Liver (tissue), 9 donors: ENCODE data around the gene PIEZO2. TPM values are rescaled to one million over a fixed set of nuclear protein-coding genes. Genes with fewer than 3 reads are reported as not detected.
A peak's percentile ranks its signal among the peaks of the same experiment; 100 is the strongest.

Source experiments
- DNase-seq: peaks from one replicate; pipeline ENCODE4 v3.0.0-alpha.2; 2017; ENCODE audit warnings: low spot score
- H3K27ac ChIP-seq, 2 donors: one replicate each; pipeline ENCODE4 v1.7.0; 2013; ENCODE audit warnings: inconsistent platforms in 2 of 2, low read length in 2 of 2, control low read depth in 1 of 2, low read depth in 1 of 2, mild to moderate bottlenecking in 1 of 2
- H3K27me3 ChIP-seq, 4 donors: one replicate each; pipeline versions ENCODE4 v1.6.1 to v1.7.0; 2013; ENCODE audit warnings: low read length in 3 of 4, inconsistent platforms in 1 of 4, mild to moderate bottlenecking in 1 of 4, moderate library complexity in 1 of 4; ENCODE audit not compliant: control insufficient read depth in 4 of 4, insufficient read depth in 4 of 4
- H3K36me3 ChIP-seq, 4 donors: one replicate each; pipeline versions ENCODE4 v1.6.1 to v1.7.0; 2013; ENCODE audit warnings: low read length in 3 of 4, mild to moderate bottlenecking in 3 of 4, low read depth in 1 of 4, moderate library complexity in 1 of 4; ENCODE audit not compliant: control insufficient read depth in 4 of 4, insufficient read depth in 3 of 4
- H3K4me1 ChIP-seq, 4 donors: one replicate each; pipeline versions ENCODE4 v1.6.1 to v1.7.0; 2013; ENCODE audit warnings: low read length in 3 of 4, mild to moderate bottlenecking in 3 of 4, moderate library complexity in 1 of 4; ENCODE audit not compliant: control insufficient read depth in 4 of 4, insufficient read depth in 4 of 4
- H3K4me3 ChIP-seq, 3 donors: one replicate each; pipeline versions ENCODE4 v1.6.1 to v1.7.0; 2013; ENCODE audit warnings: low read length in 3 of 3, control low read depth in 1 of 3, low read depth in 1 of 3, mild to moderate bottlenecking in 1 of 3
- H3K9ac ChIP-seq, 2 donors: one replicate each; pipeline ENCODE4 v1.7.0; 2013; ENCODE audit warnings: low read length in 2 of 2, mild to moderate bottlenecking in 2 of 2, moderate library complexity in 2 of 2, control low read depth in 1 of 2, low read depth in 1 of 2
- H3K9me3 ChIP-seq, 4 donors: one replicate each; pipeline versions ENCODE4 v1.6.1 to v1.7.0; 2013; ENCODE audit warnings: low read length in 3 of 4; ENCODE audit not compliant: control insufficient read depth in 4 of 4
- ATF3 ChIP-seq: IDR thresholded peaks from 2 replicates; pipeline ENCODE4 v1.6.1; 2016; ENCODE audit warnings: antibody characterized with exemption
- CTCF ChIP-seq: fragments of 150-350 bp; IDR thresholded peaks from 2 replicates; pipeline ENCODE4 v1.5.1; 2017; ENCODE audit warnings: improper control_type of control experiment, low read depth, low read length; ENCODE audit not compliant: missing input control
- EGR1 ChIP-seq, 2 donors: IDR thresholded peaks; 2 replicates each; pipeline ENCODE4 v1.6.1; 2016 to 2018; ENCODE audit warnings: antibody characterized with exemption in 2 of 2, low read depth in 2 of 2
- FOXA1 ChIP-seq: IDR thresholded peaks from 2 replicates; pipeline ENCODE4 v1.6.1; 2016; ENCODE audit warnings: antibody characterized with exemption
- FOXA2 ChIP-seq: IDR thresholded peaks from 2 replicates; pipeline ENCODE4 v1.6.1; 2016; ENCODE audit warnings: antibody characterized with exemption
- GABPA ChIP-seq, 2 donors: IDR thresholded peaks in 1 of 2; conservative IDR thresholded peaks in 1 of 2; 2 replicates each; pipeline ENCODE4 v1.6.1; 2016; ENCODE audit warnings: antibody characterized with exemption in 2 of 2, mild to moderate bottlenecking in 1 of 2, moderate library complexity in 1 of 2
- HNF4A ChIP-seq, 2 donors: conservative IDR thresholded peaks; 2 replicates each; pipeline ENCODE4 v1.6.1; 2016; ENCODE audit warnings: antibody characterized with exemption in 2 of 2, mild to moderate bottlenecking in 2 of 2
- HNF4G ChIP-seq: IDR thresholded peaks from 2 replicates; pipeline ENCODE4 v1.6.1; 2016; ENCODE audit warnings: antibody characterized with exemption
- JUND ChIP-seq, 2 donors: IDR thresholded peaks; 2 replicates each; pipeline ENCODE4 v1.6.1; 2016; ENCODE audit warnings: antibody characterized with exemption in 2 of 2
- NR2F2 ChIP-seq: IDR thresholded peaks from 2 replicates; pipeline ENCODE4 v1.6.1; 2016; ENCODE audit warnings: antibody characterized with exemption
- RAD21 ChIP-seq, 2 donors: IDR thresholded peaks; 2 replicates each; pipeline ENCODE4 v1.6.1; 2016; ENCODE audit warnings: antibody characterized with exemption in 2 of 2, mild to moderate bottlenecking in 2 of 2
- RXRA ChIP-seq, 2 donors: IDR thresholded peaks; 2 replicates each; pipeline ENCODE4 v1.6.1; 2017 to 2018; ENCODE audit warnings: antibody characterized with exemption in 2 of 2, mild to moderate bottlenecking in 1 of 2
- SP1 ChIP-seq: IDR thresholded peaks from 2 replicates; pipeline ENCODE4 v1.6.1; 2018; ENCODE audit warnings: antibody characterized with exemption, mild to moderate bottlenecking
- TAF1 ChIP-seq: conservative IDR thresholded peaks from 2 replicates; pipeline ENCODE4 v1.6.1; 2016; ENCODE audit warnings: antibody characterized with exemption, mild to moderate bottlenecking
- YY1 ChIP-seq: IDR thresholded peaks from 2 replicates; pipeline ENCODE4 v1.6.1; 2016; ENCODE audit warnings: antibody characterized with exemption, mild to moderate bottlenecking
- ZBTB33 ChIP-seq: IDR thresholded peaks from 2 replicates; pipeline ENCODE4 v1.6.1; 2016; ENCODE audit warnings: antibody characterized with exemption
- WGBS: extraction: QIAGEN DNeasy Blood & Tissue Kit; methylation state at CpG from one replicate; pipeline ENCODE4 v1.1.7; 2013; 5-methylcytosine and 5-hydroxymethylcytosine counted together
- polyA plus RNA-seq, 2 donors: library from polyadenylated mRNA; stranded (reverse) in 1 of 2; unstranded in 1 of 2; fragments of 200-250 nt in 1 of 2; fragments of >200 nt in 1 of 2; fragmentation: Nextera tagmentation in 1 of 2; extraction: Ambion mirVana in 1 of 2; gene quantifications; one replicate each; pipeline versions ENCODE4 v1.2.1 to v1.2.3, GENCODE V29; 2013 to 2015
- total RNA-seq, 2 donors: library from RNA; depleted of rRNA; stranded (reverse); fragments of >200 nt; gene quantifications; one replicate each; pipeline ENCODE4 v1.2.3, GENCODE V29; 2014
- TF ChIP-seq, protein P1 (sequence below): IDR thresholded peaks from 2 replicates; pipeline ENCODE4 v1.6.1; 2016; ENCODE audit warnings: antibody characterized with exemption, mild to moderate bottlenecking
- TF ChIP-seq, protein P2 (sequence below): IDR thresholded peaks from 2 replicates; pipeline ENCODE4 v1.6.1; 2016; ENCODE audit warnings: antibody characterized with exemption
- donor health status: healthy.
- donor health status: healthy.
- donor health status: healthy.
- donor health status: healthy.
- donor health status: healthy.

PIEZO2 gene
- total and polyA plus RNA-seq, 4 donors = 1.1 to 12.3 (median 4.8) TPM

GRCh38 chr18:11029021-11029420 is 120.3 kb downstream of the PIEZO2 start:
- peaks cover 0 to 6% (median 5%) of the 10 kb centered on the region in 4 donors for H3K4me1 ChIP-seq
- no peaks in the 10 kb centered on the region for H3K36me3 ChIP-seq
- no peaks in the 10 kb centered on the region for H3K9me3 ChIP-seq
- no peaks in the 10 kb centered on the region for H3K27me3 ChIP-seq
- DNase-seq = no peak
- WGBS = 63% methylated on average over 6 of the region's 6 CpGs
- peak overlapping the region; percentile 46 to 50 for H3K27ac ChIP-seq
- no peak overlapping the region for H3K9ac ChIP-seq
- no peak overlapping the region for H3K4me3 ChIP-seq
- TF ChIP-seq SP1 (peak; percentile 53), FOXA1 (no peak), YY1 (peak; percentile 33), RXRA (IDR thresholded peaks at IDR 0.05) (peak in 1 of 2 donors; percentile 51), ATF3 (no peak), CTCF (no peak), HNF4A (conservative IDR thresholded peaks at IDR 0.05) (peak; percentile 29 to 45), HNF4G (no peak), ZBTB33 (no peak), NR2F2 (no peak), EGR1 (IDR thresholded peaks at IDR 0.05; ENCODE audit: low read depth in 2 of 2) (no peak), JUND (IDR thresholded peaks at IDR 0.05) (no peak), FOXA2 (no peak), TAF1 (no peak), RAD21 (IDR thresholded peaks at IDR 0.05) (peak; percentile 16 to 33), GABPA (IDR thresholded peaks at IDR 0.05 in 1 of 2, conservative IDR thresholded peaks at IDR 0.05 in 1 of 2) (no peak)
- TF ChIP-seq, protein P1, sequence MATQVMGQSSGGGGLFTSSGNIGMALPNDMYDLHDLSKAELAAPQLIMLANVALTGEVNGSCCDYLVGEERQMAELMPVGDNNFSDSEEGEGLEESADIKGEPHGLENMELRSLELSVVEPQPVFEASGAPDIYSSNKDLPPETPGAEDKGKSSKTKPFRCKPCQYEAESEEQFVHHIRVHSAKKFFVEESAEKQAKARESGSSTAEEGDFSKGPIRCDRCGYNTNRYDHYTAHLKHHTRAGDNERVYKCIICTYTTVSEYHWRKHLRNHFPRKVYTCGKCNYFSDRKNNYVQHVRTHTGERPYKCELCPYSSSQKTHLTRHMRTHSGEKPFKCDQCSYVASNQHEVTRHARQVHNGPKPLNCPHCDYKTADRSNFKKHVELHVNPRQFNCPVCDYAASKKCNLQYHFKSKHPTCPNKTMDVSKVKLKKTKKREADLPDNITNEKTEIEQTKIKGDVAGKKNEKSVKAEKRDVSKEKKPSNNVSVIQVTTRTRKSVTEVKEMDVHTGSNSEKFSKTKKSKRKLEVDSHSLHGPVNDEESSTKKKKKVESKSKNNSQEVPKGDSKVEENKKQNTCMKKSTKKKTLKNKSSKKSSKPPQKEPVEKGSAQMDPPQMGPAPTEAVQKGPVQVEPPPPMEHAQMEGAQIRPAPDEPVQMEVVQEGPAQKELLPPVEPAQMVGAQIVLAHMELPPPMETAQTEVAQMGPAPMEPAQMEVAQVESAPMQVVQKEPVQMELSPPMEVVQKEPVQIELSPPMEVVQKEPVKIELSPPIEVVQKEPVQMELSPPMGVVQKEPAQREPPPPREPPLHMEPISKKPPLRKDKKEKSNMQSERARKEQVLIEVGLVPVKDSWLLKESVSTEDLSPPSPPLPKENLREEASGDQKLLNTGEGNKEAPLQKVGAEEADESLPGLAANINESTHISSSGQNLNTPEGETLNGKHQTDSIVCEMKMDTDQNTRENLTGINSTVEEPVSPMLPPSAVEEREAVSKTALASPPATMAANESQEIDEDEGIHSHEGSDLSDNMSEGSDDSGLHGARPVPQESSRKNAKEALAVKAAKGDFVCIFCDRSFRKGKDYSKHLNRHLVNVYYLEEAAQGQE = peak; percentile 44
- TF ChIP-seq, protein P2, sequence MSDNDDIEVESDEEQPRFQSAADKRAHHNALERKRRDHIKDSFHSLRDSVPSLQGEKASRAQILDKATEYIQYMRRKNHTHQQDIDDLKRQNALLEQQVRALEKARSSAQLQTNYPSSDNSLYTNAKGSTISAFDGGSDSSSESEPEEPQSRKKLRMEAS = no peak
